ENCODE data around the gene RIIAD1. TPM values are rescaled to one million over a fixed set of nuclear protein-coding genes. Genes with fewer than 3 reads are reported as not detected.
A peak's percentile ranks its signal among the peaks of the same experiment; 100 is the strongest.

RIIAD1 gene
- not detected for total RNA-seq
- polyA plus RNA-seq (2013, experiment 1 of 2), result 0.89 TPM
- polyA plus RNA-seq (2013, experiment 2 of 2), result 0.87 TPM
- long read RNA-seq, experiment 1, result 0 reads
- long read RNA-seq, experiment 2, result 0 reads
- long read RNA-seq, experiment 3, result 0 reads
- long read RNA-seq, experiment 4, result 0 reads

- peaks cover 13% of the 10 kb centered on the region for H3K4me1 Mint-ChIP-seq
Observed at GRCh38 chr1:151720974-151721787, at the start of gene RIIAD1. TSS of gene RIIAD1 (plus strand) at chr1:151721522. CDS start at chr1:151721537, 15 bp downstream.

GRCh38 chr1:151673407-151673806 is 47.9 kb upstream of the RIIAD1 start:
- WGBS, 2 experiments (ENCODE audit: insufficient coverage in 1 of 2, insufficient read length in 1 of 2), result 83 to 86% methylated on average over 1 of the region's 1 CpG
- Histone ChIP-seq H3K27me3 (ENCODE audit: control insufficient read depth, insufficient read depth, low read length, poor library complexity, severe bottlenecking) (no peaks in the 10 kb centered on the region), H3K4me3 (ENCODE audit: low read length) (no peak overlapping the region), H3K4me1 (ENCODE audit: control insufficient read depth, insufficient read depth, low read length) (no peaks in the 10 kb centered on the region), H3K27ac (ENCODE audit: low read depth, low read length) (no peak overlapping the region), H3K36me3 (ENCODE audit: control insufficient read depth, insufficient read depth, low read length) (peaks cover 40% of the 10 kb centered on the region), H3K9ac (ENCODE audit: extremely low read depth, low read length, poor library complexity, severe bottlenecking) (no peak overlapping the region), H3K9me3 (ENCODE audit: control insufficient read depth, low read length) (peaks cover 11% of the 10 kb centered on the region)
- no peak for TF ChIP-seq CTCF (conservative IDR thresholded peaks at IDR 0.05)
- no peak for DNase-seq
- H3K4me1 Mint-ChIP-seq, result peaks cover 4% of the 10 kb centered on the region
- H3K4me3 Mint-ChIP-seq, result no peak overlapping the region
- H3K9me3 Mint-ChIP-seq, result peaks cover 18% of the 10 kb centered on the region
- H3K36me3 Mint-ChIP-seq (ENCODE audit: low read depth), result peaks cover 45% of the 10 kb centered on the region
- no peak overlapping the region for H3K27ac Mint-ChIP-seq
- H3K27me3 Mint-ChIP-seq (ENCODE audit: insufficient read depth), result no peaks in the 10 kb centered on the region

More at GRCh38 chr1:151720974-151721787, at the start of gene RIIAD1:
- H3K27ac ChIP-seq (ENCODE audit: low read depth, low read length), result no peak within 1 kb of the TSS
- Mint-ChIP-seq H3K36me3 (ENCODE audit: low read depth) (no peaks in the 10 kb centered on the region), H3K27me3 (ENCODE audit: insufficient read depth) (peaks cover 80% of the 10 kb centered on the region), H3K9me3 (no peaks in the 10 kb centered on the region), H3K27ac (no peak within 1 kb of the TSS), H3K4me3 (peak within 1 kb of the TSS; percentile 50)
- peaks cover 4% of the 10 kb centered on the region for H3K4me1 ChIP-seq (ENCODE audit: control insufficient read depth, insufficient read depth, low read length)
- no peak within 1 kb of the TSS for H3K9ac ChIP-seq (ENCODE audit: extremely low read depth, low read length, poor library complexity, severe bottlenecking)
- WGBS, 2 experiments (ENCODE audit: insufficient coverage in 1 of 2, insufficient read length in 1 of 2), result 14 to 23% methylated on average over 22 to 44 of the region's 44 CpGs
- H3K27me3 ChIP-seq (ENCODE audit: control insufficient read depth, insufficient read depth, low read length, poor library complexity, severe bottlenecking), result peaks cover 76% of the 10 kb centered on the region
- H3K4me3 ChIP-seq (ENCODE audit: low read length), result peak within 1 kb of the TSS; percentile 73
- no peaks in the 10 kb centered on the region for H3K36me3 ChIP-seq (ENCODE audit: control insufficient read depth, insufficient read depth, low read length)
- TF ChIP-seq CTCF (conservative IDR thresholded peaks at IDR 0.05), result no peak
- DNase-seq, result peak; percentile 86
- H3K9me3 ChIP-seq (ENCODE audit: control insufficient read depth, low read length), result no peaks in the 10 kb centered on the region

GRCh38 chr1:151680391-151680790 is 40.9 kb upstream of the RIIAD1 start:
- no peaks in the 10 kb centered on the region for H3K27me3 ChIP-seq (ENCODE audit: control insufficient read depth, insufficient read depth, low read length, poor library complexity, severe bottlenecking)
- TF ChIP-seq CTCF (conservative IDR thresholded peaks at IDR 0.05), result no peak
- DNase-seq, result no peak
- H3K9me3 ChIP-seq (ENCODE audit: control insufficient read depth, low read length), result no peaks in the 10 kb centered on the region
- Mint-ChIP-seq H3K9me3 (no peaks in the 10 kb centered on the region), H3K27me3 (ENCODE audit: insufficient read depth) (no peaks in the 10 kb centered on the region), H3K4me1 (no peaks in the 10 kb centered on the region), H3K36me3 (ENCODE audit: low read depth) (peaks cover 24% of the 10 kb centered on the region), H3K27ac (no peak overlapping the region), H3K4me3 (no peak overlapping the region)
- H3K4me1 ChIP-seq (ENCODE audit: control insufficient read depth, insufficient read depth, low read length), result no peaks in the 10 kb centered on the region
- H3K27ac ChIP-seq (ENCODE audit: low read depth, low read length), result no peak overlapping the region
- no peak overlapping the region for H3K4me3 ChIP-seq (ENCODE audit: low read length)
- H3K9ac ChIP-seq (ENCODE audit: extremely low read depth, low read length, poor library complexity, severe bottlenecking), result no peak overlapping the region
- peaks cover 35% of the 10 kb centered on the region for H3K36me3 ChIP-seq (ENCODE audit: control insufficient read depth, insufficient read depth, low read length)
- WGBS, 2 experiments (ENCODE audit: insufficient coverage in 1 of 2, insufficient read length in 1 of 2), result 63 to 74% methylated on average over 2 to 4 of the region's 4 CpGs
